Amniotic epithelial cell (primary cell): Measurements from ENCODE around the gene IL36B.

Source experiments
- DNase-seq: peaks from one replicate; pipeline ENCODE4 v3.0.0-alpha.2; 2010; ENCODE audit warnings: low read depth

Gene IL36B

GRCh38 chr2:113053666-113054065 is 999 bp upstream of the IL36B start:
- no peak for DNase-seq

GRCh38 chr2:113050921-113051895 is 1.5 kb downstream of the IL36B start:
- DNase-seq, result no peak

GRCh38 chr2:113046465-113046864 is 6.2 kb downstream of the IL36B start:
- no peak for DNase-seq

GRCh38 chr2:113041871-113042270 is 10.8 kb downstream of the IL36B start:
- no peak for DNase-seq

GRCh38 chr2:113039719-113040118 is 12.9 kb downstream of the IL36B start:
- no peak for DNase-seq

- no peak for DNase-seq
Measured at GRCh38 chr2:113039158-113039557, 13.5 kb downstream of the IL36B start.

GRCh38 chr2:113038291-113038690 is 14.4 kb downstream of the IL36B start:
- DNase-seq, result no peak

GRCh38 chr2:113036763-113037162 is 15.9 kb downstream of the IL36B start:
- DNase-seq, result no peak

- no peak for DNase-seq
Measured at GRCh38 chr2:113034016-113034415, 18.7 kb downstream of the IL36B start.

- no peak for DNase-seq
Measured at GRCh38 chr2:113032737-113033136, 19.9 kb downstream of the IL36B start.

- no peak for DNase-seq
Measured at GRCh38 chr2:113028112-113028511, 24.6 kb downstream of the IL36B start.

- no peak for DNase-seq
Measured at GRCh38 chr2:113027691-113028090, 25.0 kb downstream of the IL36B start.

GRCh38 chr2:113025737-113026136 is 26.9 kb downstream of the IL36B start:
- no peak for DNase-seq

- DNase-seq, result no peak
Measured at GRCh38 chr2:113024764-113025163, 27.9 kb downstream of the IL36B start.

GRCh38 chr2:113021312-113021711 is 31.4 kb downstream of the IL36B start:
- no peak for DNase-seq

GRCh38 chr2:113018509-113018908 is 34.2 kb downstream of the IL36B start:
- DNase-seq, result no peak

- DNase-seq, result no peak
Measured at GRCh38 chr2:113015655-113016054, 37.0 kb downstream of the IL36B start.

- no peak for DNase-seq
Measured at GRCh38 chr2:113015042-113015441, 37.6 kb downstream of the IL36B start.

GRCh38 chr2:113014067-113014466 is 38.6 kb downstream of the IL36B start:
- DNase-seq, result no peak

- DNase-seq, result no peak
Measured at GRCh38 chr2:113013336-113013661, 39.4 kb downstream of the IL36B start.

GRCh38 chr2:113012436-113013335 is 40.0 kb downstream of the IL36B start:
- DNase-seq, result peak; percentile 69

GRCh38 chr2:113011108-113011507 is 41.6 kb downstream of the IL36B start:
- no peak for DNase-seq

- DNase-seq, result peak; percentile 29
Measured at GRCh38 chr2:113010088-113010487, 42.6 kb downstream of the IL36B start.
